HEK293 (cell line): Measurements from ENCODE around the gene CABP4.

Experiments
- WT1 ChIP-seq: fragments of 450-650 bp; formaldehyde crosslinking; IDR thresholded peaks from 2 replicates; pipeline ENCODE4 v1.5.1; 2016; ENCODE audit warnings: missing biosample characterization, missing genetic modification characterization
- YY1 ChIP-seq: fragments of 450-650 bp; formaldehyde crosslinking; IDR thresholded peaks from 2 replicates; pipeline ENCODE4 v1.5.1; 2018; ENCODE audit warnings: missing biosample characterization, missing genetic modification characterization
- ZNF10 ChIP-seq: fragments of 450-650 bp; formaldehyde crosslinking; IDR thresholded peaks from 2 replicates; pipeline ENCODE4 v1.5.1; 2017; ENCODE audit warnings: missing biosample characterization, missing genetic modification characterization
- ZNF658 ChIP-seq: fragments of 450-650 bp; formaldehyde crosslinking; IDR thresholded peaks from 2 replicates; pipeline ENCODE4; 2016; ENCODE audit warnings: missing biosample characterization, missing genetic modification characterization
- TF ChIP-seq, protein P1 (sequence below): fragments of 450-650 bp; formaldehyde crosslinking; IDR thresholded peaks from 2 replicates; pipeline ENCODE4 v1.5.1; 2016; ENCODE audit warnings: missing biosample characterization, missing genetic modification characterization
- TF ChIP-seq, protein P2 (sequence below): fragments of 450-650 bp; formaldehyde crosslinking; IDR thresholded peaks from 2 replicates; pipeline ENCODE4 v1.5.1; 2017; ENCODE audit warnings: missing biosample characterization, missing genetic modification characterization

DNA sequence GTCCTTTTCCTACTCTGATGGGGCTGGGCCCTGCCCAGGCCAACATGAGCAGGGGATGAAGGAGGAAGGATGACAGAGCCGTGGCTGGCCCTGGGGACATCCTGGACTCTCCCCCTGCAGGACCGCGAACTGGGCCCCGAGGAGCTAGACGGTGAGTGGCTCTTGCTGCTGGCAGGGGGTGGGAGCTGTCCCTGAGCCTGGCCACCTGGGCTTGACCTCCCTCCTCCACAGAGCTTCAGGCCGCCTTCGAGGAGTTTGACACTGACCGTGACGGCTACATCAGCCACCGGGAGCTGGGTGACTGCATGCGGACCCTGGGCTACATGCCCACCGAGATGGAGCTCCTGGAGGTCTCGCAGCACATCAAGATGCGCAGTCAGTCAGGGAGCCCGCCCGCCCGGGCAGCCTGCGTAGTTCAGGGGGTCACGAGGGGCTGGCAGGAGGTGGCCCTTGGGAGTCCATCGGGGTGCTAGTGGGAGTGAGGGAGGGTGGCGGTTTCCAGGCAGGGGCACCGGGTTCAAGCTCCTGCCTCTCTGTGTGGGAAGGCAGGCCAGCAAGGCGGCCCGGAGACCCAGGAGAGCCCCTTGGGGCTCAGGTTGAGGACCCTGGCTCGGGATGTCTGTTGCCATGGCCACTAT, 1.0 kb downstream of the CABP4 start:
- no peak for TF ChIP-seq ZNF658
- TF ChIP-seq, protein P1, sequence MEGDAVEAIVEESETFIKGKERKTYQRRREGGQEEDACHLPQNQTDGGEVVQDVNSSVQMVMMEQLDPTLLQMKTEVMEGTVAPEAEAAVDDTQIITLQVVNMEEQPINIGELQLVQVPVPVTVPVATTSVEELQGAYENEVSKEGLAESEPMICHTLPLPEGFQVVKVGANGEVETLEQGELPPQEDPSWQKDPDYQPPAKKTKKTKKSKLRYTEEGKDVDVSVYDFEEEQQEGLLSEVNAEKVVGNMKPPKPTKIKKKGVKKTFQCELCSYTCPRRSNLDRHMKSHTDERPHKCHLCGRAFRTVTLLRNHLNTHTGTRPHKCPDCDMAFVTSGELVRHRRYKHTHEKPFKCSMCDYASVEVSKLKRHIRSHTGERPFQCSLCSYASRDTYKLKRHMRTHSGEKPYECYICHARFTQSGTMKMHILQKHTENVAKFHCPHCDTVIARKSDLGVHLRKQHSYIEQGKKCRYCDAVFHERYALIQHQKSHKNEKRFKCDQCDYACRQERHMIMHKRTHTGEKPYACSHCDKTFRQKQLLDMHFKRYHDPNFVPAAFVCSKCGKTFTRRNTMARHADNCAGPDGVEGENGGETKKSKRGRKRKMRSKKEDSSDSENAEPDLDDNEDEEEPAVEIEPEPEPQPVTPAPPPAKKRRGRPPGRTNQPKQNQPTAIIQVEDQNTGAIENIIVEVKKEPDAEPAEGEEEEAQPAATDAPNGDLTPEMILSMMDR, result no peak
- no peak for TF ChIP-seq WT1
- no peak for TF ChIP-seq ZNF10 (tag by site-specific recombination)
- TF ChIP-seq, protein P2, sequence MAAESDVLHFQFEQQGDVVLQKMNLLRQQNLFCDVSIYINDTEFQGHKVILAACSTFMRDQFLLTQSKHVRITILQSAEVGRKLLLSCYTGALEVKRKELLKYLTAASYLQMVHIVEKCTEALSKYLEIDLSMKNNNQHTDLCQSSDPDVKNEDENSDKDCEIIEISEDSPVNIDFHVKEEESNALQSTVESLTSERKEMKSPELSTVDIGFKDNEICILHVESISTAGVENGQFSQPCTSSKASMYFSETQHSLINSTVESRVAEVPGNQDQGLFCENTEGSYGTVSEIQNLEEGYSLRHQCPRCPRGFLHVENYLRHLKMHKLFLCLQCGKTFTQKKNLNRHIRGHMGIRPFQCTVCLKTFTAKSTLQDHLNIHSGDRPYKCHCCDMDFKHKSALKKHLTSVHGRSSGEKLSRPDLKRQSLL (tag by site-specific recombination), result no peak
- TF ChIP-seq YY1 (tag by site-specific recombination), result no peak
